WERI-Rb-1 (cell line): ENCODE measurements around the gene H1-8.

ENCODE experiments used
- DNase-seq: peaks from one replicate; pipeline ENCODE4 v3.0.0-alpha.2; 2020
- H3K27ac ChIP-seq: fragments of 250-450 bp; sonication (Bioruptor Pico); 2 replicates; pipeline ENCODE4 v1.5.1; 2020; ENCODE audit warnings: mild to moderate bottlenecking, moderate library complexity
- H3K27me3 ChIP-seq: fragments of 250-450 bp; sonication (Bioruptor Pico); 2 replicates; pipeline ENCODE4 v1.5.1; 2021; ENCODE audit warnings: mild to moderate bottlenecking, low read depth, moderate library complexity; ENCODE audit not compliant: insufficient read depth, severe bottlenecking
- H3K36me3 ChIP-seq: fragments of 250-450 bp; sonication (Bioruptor Pico); 2 replicates; pipeline ENCODE4 v1.5.1; 2020; ENCODE audit warnings: mild to moderate bottlenecking, moderate library complexity
- H3K4me3 ChIP-seq: 2 replicates; pipeline ENCODE4 v1.5.1; 2011; ENCODE audit warnings: low read depth, mild to moderate bottlenecking, control low read depth, low read length
- H3K9me3 ChIP-seq: fragments of 250-450 bp; sonication (Bioruptor Pico); 2 replicates; pipeline ENCODE4 v1.5.1; 2021; ENCODE audit warnings: mild to moderate bottlenecking, moderate library complexity; ENCODE audit not compliant: severe bottlenecking
- TF ChIP-seq, protein P1 (sequence below): IDR thresholded peaks from 2 replicates; pipeline ENCODE4 v1.5.1; 2011; ENCODE audit warnings: low read depth, mild to moderate bottlenecking, control low read depth, inconsistent platforms, low read length

Gene H1-8

DNA sequence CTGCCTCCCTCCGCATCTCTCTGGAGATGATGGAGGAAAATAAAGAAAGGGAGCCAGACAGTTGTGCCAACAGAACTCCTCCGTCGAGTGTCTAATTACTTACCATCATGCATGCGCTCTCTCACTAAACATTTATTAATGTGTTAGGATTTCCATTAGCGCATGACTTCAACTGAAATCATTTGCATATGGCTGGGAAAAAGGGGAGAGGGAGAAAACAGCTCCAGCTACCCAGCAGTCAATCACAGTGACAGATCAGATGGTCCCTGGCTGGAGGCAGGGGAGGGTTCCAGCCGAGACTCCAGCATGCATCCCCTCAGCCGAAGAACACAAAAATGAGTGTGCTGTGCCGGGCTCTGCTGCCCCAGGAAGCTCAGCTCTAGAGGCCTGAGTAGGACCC lies 21.4 kb upstream of the H1-8 start:
- DNase-seq: no peak
- no peaks in the 10 kb centered on the region for H3K36me3 ChIP-seq

DNA sequence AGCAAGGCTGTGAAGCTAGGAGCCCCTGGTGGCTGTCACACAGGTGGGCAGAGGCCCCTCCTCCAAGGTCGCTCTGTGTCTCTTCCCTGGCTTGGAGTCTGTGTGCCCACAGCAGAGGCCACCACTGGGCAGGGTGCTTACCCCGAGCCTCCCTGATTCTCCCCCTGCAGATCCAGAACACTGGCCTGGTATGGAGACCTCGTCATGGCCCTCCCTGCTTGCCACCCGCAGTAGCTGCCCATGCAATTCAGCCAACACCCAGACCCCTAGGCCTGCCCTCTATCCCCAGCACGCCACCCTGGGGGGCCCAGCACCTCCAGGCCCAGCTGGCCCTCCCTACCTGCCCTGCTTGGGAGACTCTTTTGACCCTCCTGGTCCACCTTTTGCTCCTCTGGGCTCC lies 20.0 kb upstream of the H1-8 start:
- DNase-seq: no peak
- H3K27me3 ChIP-seq: no peaks in the 10 kb centered on the region

More for the DNA sequence above, 21.4 kb upstream of the H1-8 start:
- no peaks in the 10 kb centered on the region for H3K27me3 ChIP-seq
- H3K27ac ChIP-seq: no peak overlapping the region
- H3K9me3 ChIP-seq: no peaks in the 10 kb centered on the region
- TF ChIP-seq, protein P1, sequence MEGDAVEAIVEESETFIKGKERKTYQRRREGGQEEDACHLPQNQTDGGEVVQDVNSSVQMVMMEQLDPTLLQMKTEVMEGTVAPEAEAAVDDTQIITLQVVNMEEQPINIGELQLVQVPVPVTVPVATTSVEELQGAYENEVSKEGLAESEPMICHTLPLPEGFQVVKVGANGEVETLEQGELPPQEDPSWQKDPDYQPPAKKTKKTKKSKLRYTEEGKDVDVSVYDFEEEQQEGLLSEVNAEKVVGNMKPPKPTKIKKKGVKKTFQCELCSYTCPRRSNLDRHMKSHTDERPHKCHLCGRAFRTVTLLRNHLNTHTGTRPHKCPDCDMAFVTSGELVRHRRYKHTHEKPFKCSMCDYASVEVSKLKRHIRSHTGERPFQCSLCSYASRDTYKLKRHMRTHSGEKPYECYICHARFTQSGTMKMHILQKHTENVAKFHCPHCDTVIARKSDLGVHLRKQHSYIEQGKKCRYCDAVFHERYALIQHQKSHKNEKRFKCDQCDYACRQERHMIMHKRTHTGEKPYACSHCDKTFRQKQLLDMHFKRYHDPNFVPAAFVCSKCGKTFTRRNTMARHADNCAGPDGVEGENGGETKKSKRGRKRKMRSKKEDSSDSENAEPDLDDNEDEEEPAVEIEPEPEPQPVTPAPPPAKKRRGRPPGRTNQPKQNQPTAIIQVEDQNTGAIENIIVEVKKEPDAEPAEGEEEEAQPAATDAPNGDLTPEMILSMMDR: no peak
- H3K4me3 ChIP-seq: no peak overlapping the region

DNA sequence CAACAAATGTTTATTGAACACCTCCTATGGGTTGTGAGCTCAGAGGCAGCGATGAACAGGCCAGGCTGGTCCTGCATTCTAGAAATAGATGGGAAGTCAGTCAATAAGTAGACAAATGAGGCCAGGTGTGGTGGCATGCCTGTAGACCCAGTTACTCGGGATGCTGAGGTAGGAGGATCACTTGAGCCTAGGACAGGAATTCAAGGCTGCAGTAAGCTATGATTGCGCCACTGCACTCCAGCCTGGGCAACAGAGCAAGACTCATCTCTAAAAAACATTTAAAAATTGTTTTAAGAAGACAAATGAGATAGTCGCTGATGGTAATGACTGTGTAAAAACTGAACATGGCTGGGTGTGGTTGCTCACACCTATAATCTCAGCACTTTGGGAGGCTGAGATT lies 18.9 kb upstream of the H1-8 start:
- no peak for DNase-seq
- Histone ChIP-seq H3K4me3 (no peak overlapping the region), H3K9me3 (no peaks in the 10 kb centered on the region), H3K27me3 (no peaks in the 10 kb centered on the region), H3K27ac (no peak overlapping the region), H3K36me3 (no peaks in the 10 kb centered on the region)
- TF ChIP-seq, protein P1: no peak

More for the DNA sequence above, 20.0 kb upstream of the H1-8 start:
- H3K9me3 ChIP-seq: no peaks in the 10 kb centered on the region
- H3K27ac ChIP-seq: no peak overlapping the region
- H3K36me3 ChIP-seq: no peaks in the 10 kb centered on the region
- H3K4me3 ChIP-seq: no peak overlapping the region
- TF ChIP-seq, protein P1: no peak

DNA sequence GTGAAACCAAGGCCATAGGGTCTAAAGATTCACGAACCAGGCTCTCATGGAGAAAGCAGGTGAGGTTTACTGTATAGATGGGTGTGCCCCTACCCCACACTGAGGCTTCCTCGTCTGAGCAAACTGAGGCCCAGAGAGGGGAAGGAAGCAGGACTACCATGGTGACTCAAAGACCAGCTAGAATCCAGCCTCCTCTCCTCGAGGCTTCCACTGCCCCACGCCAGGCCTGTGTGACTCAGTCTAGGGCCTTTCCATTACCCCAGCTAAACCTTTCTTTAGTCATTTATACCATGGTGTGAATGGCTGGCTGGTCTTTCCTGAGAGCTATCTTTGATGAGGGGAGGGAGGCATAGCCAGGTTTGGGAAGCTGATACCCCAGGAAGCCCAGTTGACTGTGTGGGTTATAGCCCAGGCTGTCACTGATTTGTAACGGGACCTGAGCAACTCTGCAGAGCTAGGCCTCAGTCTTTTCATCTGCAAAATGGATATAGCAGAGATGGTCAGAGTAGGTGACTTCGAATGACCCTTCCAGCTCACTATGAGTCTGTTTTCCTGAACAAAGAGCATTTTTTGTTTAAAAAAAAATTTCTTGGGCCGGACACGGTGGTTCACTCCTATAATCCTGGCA lies 17.5 kb upstream of the H1-8 start:
- Histone ChIP-seq H3K27me3 (no peaks in the 10 kb centered on the region), H3K9me3 (no peaks in the 10 kb centered on the region), H3K4me3 (no peak overlapping the region), H3K27ac (no peak overlapping the region), H3K36me3 (no peaks in the 10 kb centered on the region)
- TF ChIP-seq, protein P1: no peak
- no peak for DNase-seq

DNA sequence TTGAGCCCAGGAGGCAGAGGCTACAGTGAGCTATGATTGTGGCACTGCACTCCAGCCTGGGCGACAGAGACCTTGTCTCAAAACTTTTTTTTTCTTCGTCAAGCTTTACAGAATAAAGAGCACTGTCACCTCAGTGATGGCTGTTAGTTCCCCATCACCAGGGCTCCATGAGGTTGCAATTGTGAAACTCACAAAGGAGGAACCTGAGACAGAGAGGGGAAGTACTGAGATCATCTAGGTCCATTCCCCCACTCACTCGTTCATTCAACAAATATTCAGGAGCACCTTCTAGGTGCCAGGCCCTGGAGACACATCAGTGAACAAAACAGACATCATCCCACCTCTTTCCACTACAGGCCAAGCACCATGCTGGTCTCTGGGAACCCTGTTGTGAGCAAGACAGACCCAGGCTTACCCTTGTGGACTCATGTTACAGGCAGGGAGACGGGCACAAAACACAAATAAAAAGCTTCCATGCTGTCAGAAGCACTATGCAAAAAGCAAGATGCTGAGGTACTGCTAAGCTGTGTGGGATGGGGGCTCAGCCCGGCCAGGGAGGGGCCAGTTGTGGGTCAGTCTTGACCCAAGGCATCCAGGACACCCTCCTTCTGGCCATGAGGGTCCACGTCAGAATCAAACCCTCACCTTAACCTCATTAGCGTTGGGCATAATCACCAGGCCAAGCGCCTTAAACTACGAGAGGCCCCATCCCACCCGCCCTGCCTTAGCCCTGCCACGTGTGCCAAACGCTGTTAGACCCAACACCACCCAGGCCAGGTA lies 16.7 kb upstream of the H1-8 start:
- DNase-seq: no peak

More for the DNA sequence above, 16.7 kb upstream of the H1-8 start:
- Histone ChIP-seq H3K27me3 (no peaks in the 10 kb centered on the region), H3K36me3 (no peaks in the 10 kb centered on the region), H3K27ac (no peak overlapping the region), H3K4me3 (no peak overlapping the region), H3K9me3 (no peaks in the 10 kb centered on the region)
- TF ChIP-seq, protein P1: no peak
